ENCODE data around the gene RPS5. TPM values are rescaled to one million over a fixed set of nuclear protein-coding genes. Genes with fewer than 3 reads are reported as not detected.
A peak's percentile ranks its signal among the peaks of the same experiment; 100 is the strongest.

Gene RPS5
- total RNA-seq (100 to 1,000 TPM; 513 to 839 (median 740) TPM), polyA plus RNA-seq (1,000 to 10,000 TPM; 1,118 to 2,384 (median 1,312) TPM)
- long read RNA-seq, donor 1, transcript RPS5-201 (6 exons, 740 nt) = major isoform, 242 of 256 reads
- long read RNA-seq, donor 1, partial matches to known transcripts = 11 of 256 reads
- long read RNA-seq, donor 1, other reads (novel, unspliced or antisense) = 1 of 256 reads
- long read RNA-seq, donor 2, transcript RPS5-201 (6 exons, 740 nt) = major isoform, 350 of 366 reads
- long read RNA-seq, donor 2, partial matches to known transcripts = 6 of 366 reads
- long read RNA-seq, donor 2, other reads (novel, unspliced or antisense) = 5 of 366 reads

DNA sequence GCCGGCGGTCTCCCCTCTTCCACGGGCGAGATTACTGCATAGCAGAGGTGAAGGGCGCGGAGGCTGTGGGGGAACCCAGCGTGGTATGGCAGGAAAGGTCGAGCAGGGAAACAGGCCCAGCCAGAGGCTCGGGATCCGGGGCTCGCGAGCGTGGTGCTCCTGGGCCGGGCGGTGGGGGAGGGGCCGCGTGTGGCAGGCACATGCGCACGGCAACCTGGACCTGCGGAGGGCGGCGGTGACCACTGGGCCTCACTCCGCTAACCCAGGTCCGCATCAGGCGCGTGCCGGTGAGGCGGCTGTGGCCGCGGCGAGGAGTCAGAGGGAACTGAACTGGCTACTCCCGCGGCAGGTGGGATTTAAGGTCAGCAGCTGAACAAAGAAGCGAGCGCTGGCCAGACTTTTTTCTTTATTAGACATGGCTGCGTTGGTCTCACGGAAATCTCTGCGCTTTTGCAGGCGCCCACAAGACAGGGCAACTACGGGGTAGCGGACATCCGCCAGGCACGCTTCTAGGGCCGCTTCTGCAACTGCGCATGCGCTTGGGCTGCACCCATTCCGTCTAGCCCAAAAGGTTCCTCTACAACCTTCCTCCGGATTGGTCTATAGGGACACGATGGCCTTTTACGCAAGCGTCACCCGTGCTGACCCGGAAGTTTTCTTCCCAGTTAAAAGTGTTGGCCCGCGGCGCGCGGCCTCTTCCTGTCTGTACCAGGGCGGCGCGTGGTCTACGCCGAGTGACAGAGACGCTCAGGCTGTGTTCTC lies at the start of gene RPS5:
Gene RPS5, plus strand, starts transcription at position 694 of the 762 bp plus-strand sequence. CDS start 869 bp downstream, outside the sequence.
- H3K36me3 ChIP-seq (ENCODE audit: insufficient read depth in 1 of 2, low read depth in 1 of 2) = peaks cover 3 to 36% of the 10 kb centered on the region in 2 donors
- TF ChIP-seq, protein P1, sequence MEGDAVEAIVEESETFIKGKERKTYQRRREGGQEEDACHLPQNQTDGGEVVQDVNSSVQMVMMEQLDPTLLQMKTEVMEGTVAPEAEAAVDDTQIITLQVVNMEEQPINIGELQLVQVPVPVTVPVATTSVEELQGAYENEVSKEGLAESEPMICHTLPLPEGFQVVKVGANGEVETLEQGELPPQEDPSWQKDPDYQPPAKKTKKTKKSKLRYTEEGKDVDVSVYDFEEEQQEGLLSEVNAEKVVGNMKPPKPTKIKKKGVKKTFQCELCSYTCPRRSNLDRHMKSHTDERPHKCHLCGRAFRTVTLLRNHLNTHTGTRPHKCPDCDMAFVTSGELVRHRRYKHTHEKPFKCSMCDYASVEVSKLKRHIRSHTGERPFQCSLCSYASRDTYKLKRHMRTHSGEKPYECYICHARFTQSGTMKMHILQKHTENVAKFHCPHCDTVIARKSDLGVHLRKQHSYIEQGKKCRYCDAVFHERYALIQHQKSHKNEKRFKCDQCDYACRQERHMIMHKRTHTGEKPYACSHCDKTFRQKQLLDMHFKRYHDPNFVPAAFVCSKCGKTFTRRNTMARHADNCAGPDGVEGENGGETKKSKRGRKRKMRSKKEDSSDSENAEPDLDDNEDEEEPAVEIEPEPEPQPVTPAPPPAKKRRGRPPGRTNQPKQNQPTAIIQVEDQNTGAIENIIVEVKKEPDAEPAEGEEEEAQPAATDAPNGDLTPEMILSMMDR (IDR thresholded peaks at IDR 0.05) = no peak
- H3K4me1 ChIP-seq = peaks cover 34% of the 10 kb centered on the region
- WGBS, 3 donors = 0 to 1% (median 0%) methylated on average over 64 of the region's 64 CpGs
- DNase-seq (peak; percentile 95 to 98), ATAC-seq (peak; percentile 92 to 95 (median 94))
- no peaks in the 10 kb centered on the region for H3K9me3 ChIP-seq
- H3K4me3 ChIP-seq = peak within 1 kb of the TSS; percentile 91
- peak within 1 kb of the TSS; percentile 96 for H3K27ac ChIP-seq
- intact Hi-C loops (cut with DNase I) = no loop called here
- H3K27me3 ChIP-seq (ENCODE audit: insufficient read depth in 3 of 3, low read length in 2 of 3) = no peaks in the 10 kb centered on the region

DNA sequence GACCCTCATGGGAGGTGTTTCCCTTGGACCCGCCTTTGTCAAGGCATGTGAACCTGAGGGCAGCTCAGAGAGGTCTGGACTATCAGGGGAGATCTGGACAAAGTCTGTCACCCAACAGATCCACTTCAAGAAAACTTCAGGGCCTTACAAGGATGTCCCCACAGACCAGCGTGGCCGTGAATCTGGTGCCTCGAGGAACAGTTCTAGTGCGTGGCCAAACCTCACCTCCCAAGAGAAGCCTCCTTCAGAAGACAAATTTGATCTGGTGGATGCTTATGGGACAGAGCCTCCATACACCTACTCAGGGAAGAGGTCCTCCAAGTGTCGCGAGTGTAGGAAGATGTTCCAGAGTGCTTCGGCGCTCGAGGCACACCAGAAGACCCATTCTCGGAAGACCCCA lies 48.7 kb upstream of the RPS5 start:
- no peak overlapping the region for H3K4me3 ChIP-seq
- ATAC-seq = no peak
- intact Hi-C loops (cut with DNase I) = no loop called here
- TF ChIP-seq, protein P1 (IDR thresholded peaks at IDR 0.05) = no peak
- H3K36me3 ChIP-seq (ENCODE audit: insufficient read depth in 1 of 2, low read depth in 1 of 2) = peaks cover 9 to 62% of the 10 kb centered on the region in 2 donors
- H3K27ac ChIP-seq = no peak overlapping the region
- no peaks in the 10 kb centered on the region for H3K4me1 ChIP-seq
- 97% methylated on average over 11 of the region's 11 CpGs for WGBS, 3 donors
- no peak for DNase-seq
- H3K27me3 ChIP-seq (ENCODE audit: insufficient read depth in 3 of 3, low read length in 2 of 3) = no peaks in the 10 kb centered on the region
- H3K9me3 ChIP-seq = no peaks in the 10 kb centered on the region

DNA sequence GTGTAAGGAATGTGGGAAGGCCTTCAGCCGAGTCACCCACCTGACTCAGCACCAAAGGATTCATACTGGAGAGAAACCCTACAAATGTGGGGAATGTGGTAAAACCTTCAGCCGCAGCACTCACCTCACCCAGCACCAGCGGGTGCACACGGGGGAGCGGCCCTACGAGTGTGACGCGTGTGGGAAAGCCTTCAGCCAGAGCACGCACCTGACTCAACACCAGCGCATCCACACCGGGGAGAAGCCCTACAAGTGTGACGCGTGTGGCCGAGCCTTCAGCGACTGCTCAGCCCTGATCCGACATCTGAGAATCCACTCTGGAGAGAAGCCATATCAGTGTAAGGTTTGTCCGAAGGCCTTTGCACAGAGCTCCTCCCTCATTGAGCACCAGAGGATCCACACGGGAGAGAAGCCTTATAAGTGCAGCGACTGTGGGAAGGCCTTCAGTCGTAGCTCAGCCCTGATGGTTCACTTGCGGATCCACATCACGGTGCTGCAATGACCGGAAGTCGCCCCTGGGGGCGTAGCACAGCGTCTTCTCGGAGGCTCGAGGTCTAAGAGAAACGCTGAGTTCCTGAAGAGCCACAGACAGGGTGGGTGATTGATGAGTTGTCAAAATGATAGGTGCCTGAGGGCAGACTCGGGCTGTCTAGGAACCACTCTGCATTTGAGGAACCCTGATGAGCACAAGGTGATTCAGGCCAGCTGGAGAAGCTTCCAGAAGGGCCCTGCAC lies 48.1 kb upstream of the RPS5 start:
- TF ChIP-seq, protein P1 (IDR thresholded peaks at IDR 0.05) = no peak
- Histone ChIP-seq H3K4me3 (no peak overlapping the region), H3K36me3 (ENCODE audit: insufficient read depth in 1 of 2, low read depth in 1 of 2) (peaks cover 9 to 62% of the 10 kb centered on the region in 2 donors), H3K9me3 (no peaks in the 10 kb centered on the region), H3K27me3 (ENCODE audit: insufficient read depth in 3 of 3, low read length in 2 of 3) (no peaks in the 10 kb centered on the region), H3K4me1 (no peaks in the 10 kb centered on the region), H3K27ac (no peak overlapping the region)
- whole genome bisulfite sequencing, 3 donors = 75 to 79% (median 75%) methylated on average over 30 of the region's 30 CpGs
- ATAC-seq (no peak), DNase-seq (no peak)
- intact Hi-C loops (cut with DNase I) = no loop called here

DNA sequence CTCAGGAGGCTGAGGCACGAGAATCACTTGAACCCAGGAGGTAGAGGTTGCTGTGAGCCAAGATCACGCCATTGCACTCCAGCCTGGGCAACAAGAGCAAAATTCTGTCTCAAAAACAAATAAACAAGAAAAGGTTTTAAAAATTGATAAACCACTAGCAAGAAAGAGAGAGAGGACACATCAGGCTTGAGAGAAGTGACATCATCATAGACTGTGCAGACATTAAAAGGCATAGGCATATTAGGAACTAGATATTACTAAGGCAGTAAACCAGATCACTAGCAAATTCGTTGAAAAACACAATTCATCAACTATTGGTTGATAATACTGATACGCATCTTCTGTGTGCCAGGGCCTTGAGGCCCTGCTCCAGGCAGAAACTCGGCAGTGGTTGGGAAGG lies 41.5 kb upstream of the RPS5 start:
- H3K27me3 ChIP-seq (ENCODE audit: insufficient read depth in 3 of 3, low read length in 2 of 3) = peaks cover 0 to 34% (median 7%) of the 10 kb centered on the region in 3 donors
- TF ChIP-seq, protein P1 (IDR thresholded peaks at IDR 0.05) = no peak
- 66 to 71% (median 69%) methylated on average over 5 of the region's 5 CpGs for WGBS, 3 donors

More for the DNA sequence above, 41.5 kb upstream of the RPS5 start:
- Histone ChIP-seq H3K4me1 (no peaks in the 10 kb centered on the region), H3K4me3 (no peak overlapping the region), H3K36me3 (ENCODE audit: insufficient read depth in 1 of 2, low read depth in 1 of 2) (peaks cover 0 to 9% of the 10 kb centered on the region in 2 donors), H3K9me3 (no peaks in the 10 kb centered on the region), H3K27ac (no peak overlapping the region)
- DNase-seq (no peak), ATAC-seq (no peak)
- intact Hi-C loops (cut with DNase I) = no loop called here

Data from psoas muscle (tissue), 8 donors.